OCI-LY7 (cell line): ENCODE data around the gene RSL1D1.

Experiments used
- EZH2phosphoT487 ChIP-seq: fragments of 200-600 bp; sonication (generic); IDR thresholded peaks from 2 replicates; pipeline ENCODE4 v1.6.1; 2018; ENCODE audit warnings: low read depth, borderline replicate concordance, mild to moderate bottlenecking, mixed run types, antibody characterized with exemption, low read length, moderate library complexity, mixed read lengths
- TF ChIP-seq, protein P1 (sequence below): fragments of 200-600 bp; sonication (generic); conservative IDR thresholded peaks from 2 replicates; pipeline ENCODE4 v1.5.1; 2014; ENCODE audit warnings: mild to moderate bottlenecking, antibody characterized with exemption, low read length, moderate library complexity, mixed read lengths

GRCh38 chr16:11797957-11798299 is 53.4 kb downstream of the RSL1D1 start:
- TF ChIP-seq, protein P1, sequence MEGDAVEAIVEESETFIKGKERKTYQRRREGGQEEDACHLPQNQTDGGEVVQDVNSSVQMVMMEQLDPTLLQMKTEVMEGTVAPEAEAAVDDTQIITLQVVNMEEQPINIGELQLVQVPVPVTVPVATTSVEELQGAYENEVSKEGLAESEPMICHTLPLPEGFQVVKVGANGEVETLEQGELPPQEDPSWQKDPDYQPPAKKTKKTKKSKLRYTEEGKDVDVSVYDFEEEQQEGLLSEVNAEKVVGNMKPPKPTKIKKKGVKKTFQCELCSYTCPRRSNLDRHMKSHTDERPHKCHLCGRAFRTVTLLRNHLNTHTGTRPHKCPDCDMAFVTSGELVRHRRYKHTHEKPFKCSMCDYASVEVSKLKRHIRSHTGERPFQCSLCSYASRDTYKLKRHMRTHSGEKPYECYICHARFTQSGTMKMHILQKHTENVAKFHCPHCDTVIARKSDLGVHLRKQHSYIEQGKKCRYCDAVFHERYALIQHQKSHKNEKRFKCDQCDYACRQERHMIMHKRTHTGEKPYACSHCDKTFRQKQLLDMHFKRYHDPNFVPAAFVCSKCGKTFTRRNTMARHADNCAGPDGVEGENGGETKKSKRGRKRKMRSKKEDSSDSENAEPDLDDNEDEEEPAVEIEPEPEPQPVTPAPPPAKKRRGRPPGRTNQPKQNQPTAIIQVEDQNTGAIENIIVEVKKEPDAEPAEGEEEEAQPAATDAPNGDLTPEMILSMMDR = no peak
- no peak for TF ChIP-seq EZH2phosphoT487
